ENCODE measurements around the gene MALT1.
"Not testable (repeated sequence)": the region's sequence is repeated elsewhere in the genome, so short reads cannot be mapped to it uniquely, and the experiment has no call there.

MALT1 gene

GRCh38 chr18:58728719-58729118 is 57.5 kb downstream of the MALT1 start:
- DNase-seq (ENCODE audit: low read depth in 2 of 2, low spot score in 1 of 2) = no peak

- DNase-seq (ENCODE audit: low read depth in 2 of 2, low spot score in 1 of 2) = no peak
Measured at GRCh38 chr18:58730618-58731017, 59.4 kb downstream of the MALT1 start.

- DNase-seq (ENCODE audit: low read depth in 2 of 2, low spot score in 1 of 2) = no peak
Measured at GRCh38 chr18:58732471-58732870, 61.2 kb downstream of the MALT1 start.

- DNase-seq (ENCODE audit: low read depth in 2 of 2, low spot score in 1 of 2) = no peak
Measured at GRCh38 chr18:58733866-58734265, 62.6 kb downstream of the MALT1 start.

GRCh38 chr18:58738322-58738721 is 67.1 kb downstream of the MALT1 start:
- DNase-seq (ENCODE audit: low read depth in 2 of 2, low spot score in 1 of 2) = no peak

GRCh38 chr18:58745914-58746313 is 74.6 kb downstream of the MALT1 start:
- DNase-seq (ENCODE audit: low read depth in 2 of 2, low spot score in 1 of 2) = no peak

- DNase-seq (ENCODE audit: low read depth in 2 of 2, low spot score in 1 of 2) = no peak
Measured at GRCh38 chr18:58748899-58749595, 77.8 kb downstream of the MALT1 start.

GRCh38 chr18:58753976-58754375 is 82.7 kb downstream of the MALT1 start:
- no peak for DNase-seq (ENCODE audit: low read depth in 2 of 2, low spot score in 1 of 2)

- no peak for DNase-seq (ENCODE audit: low read depth in 2 of 2, low spot score in 1 of 2)
Measured at GRCh38 chr18:58754544-58755068, 83.3 kb downstream of the MALT1 start.

- DNase-seq (ENCODE audit: low read depth in 2 of 2, low spot score in 1 of 2) = no peak
Measured at GRCh38 chr18:58755304-58756010, 84.2 kb downstream of the MALT1 start.

- DNase-seq (ENCODE audit: low read depth in 2 of 2, low spot score in 1 of 2) = no peak
Measured at GRCh38 chr18:58756148-58756547, 84.9 kb downstream of the MALT1 start.

- no peak for DNase-seq (ENCODE audit: low read depth in 2 of 2, low spot score in 1 of 2)
Measured at GRCh38 chr18:58756596-58757240, 85.5 kb downstream of the MALT1 start.

GRCh38 chr18:58757351-58757750 is 86.1 kb downstream of the MALT1 start:
- DNase-seq (ENCODE audit: low read depth in 2 of 2, low spot score in 1 of 2) = not testable (repeated sequence)

GRCh38 chr18:58758046-58758445 is 86.8 kb downstream of the MALT1 start:
- DNase-seq (ENCODE audit: low read depth in 2 of 2, low spot score in 1 of 2) = no peak

GRCh38 chr18:58758606-58759005 is 87.3 kb downstream of the MALT1 start:
- no peak for DNase-seq (ENCODE audit: low read depth in 2 of 2, low spot score in 1 of 2)

GRCh38 chr18:58761241-58761969 is 90.1 kb downstream of the MALT1 start:
- DNase-seq (ENCODE audit: low read depth in 2 of 2, low spot score in 1 of 2) = no peak

GRCh38 chr18:58761970-58762780 is 90.9 kb downstream of the MALT1 start:
- no peak for DNase-seq (ENCODE audit: low read depth in 2 of 2, low spot score in 1 of 2)

GRCh38 chr18:58762781-58763171 is 91.5 kb downstream of the MALT1 start:
- no peak for DNase-seq (ENCODE audit: low read depth in 2 of 2, low spot score in 1 of 2)

GRCh38 chr18:58766164-58766563 is 94.9 kb downstream of the MALT1 start:
- DNase-seq (ENCODE audit: low read depth in 2 of 2, low spot score in 1 of 2) = no peak

- no peak for DNase-seq (ENCODE audit: low read depth in 2 of 2, low spot score in 1 of 2)
Measured at GRCh38 chr18:58766946-58767345, 95.7 kb downstream of the MALT1 start.
